Panc1 (cell line): ENCODE measurements around the gene TRDN.

Experiments used
- POLR2AphosphoS5 ChIP-seq: IDR thresholded peaks from 2 replicates; pipeline ENCODE4 v1.6.1; 2012; ENCODE audit warnings: mild to moderate bottlenecking, low read depth, low read length, moderate library complexity
- TF ChIP-seq, protein P1 (sequence below), 2 experiments: IDR thresholded peaks; 2 replicates each; pipeline ENCODE4 v1.6.1; 2011 to 2012; ENCODE audit warnings: low read depth in 2 of 2, control low read depth in 1 of 2, low read length in 1 of 2, mild to moderate bottlenecking in 1 of 2, moderate library complexity in 1 of 2; ENCODE audit not compliant: insufficient read depth in 1 of 2

DNA sequence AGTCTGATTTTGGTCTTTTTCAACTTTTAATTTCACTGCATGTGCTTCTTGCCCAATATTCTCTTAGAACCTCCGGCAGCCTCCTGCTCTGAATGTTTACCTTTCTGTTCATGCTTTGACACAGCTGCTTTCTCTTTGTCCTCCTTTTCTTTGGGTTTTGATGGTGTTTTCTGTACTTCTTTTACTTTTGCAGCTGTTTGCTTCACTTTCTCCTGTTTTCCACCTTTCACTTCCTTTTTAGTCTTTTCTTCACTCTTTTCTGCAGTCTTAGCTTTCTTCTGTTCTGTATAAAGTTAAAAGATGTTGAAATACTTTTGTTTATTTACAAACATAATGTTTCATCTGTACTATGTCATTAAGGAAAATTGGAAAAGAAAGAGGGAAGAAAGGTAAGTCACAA lies 133.1 kb downstream of the TRDN start:
- no peak for TF ChIP-seq POLR2AphosphoS5
- TF ChIP-seq, protein P1, sequence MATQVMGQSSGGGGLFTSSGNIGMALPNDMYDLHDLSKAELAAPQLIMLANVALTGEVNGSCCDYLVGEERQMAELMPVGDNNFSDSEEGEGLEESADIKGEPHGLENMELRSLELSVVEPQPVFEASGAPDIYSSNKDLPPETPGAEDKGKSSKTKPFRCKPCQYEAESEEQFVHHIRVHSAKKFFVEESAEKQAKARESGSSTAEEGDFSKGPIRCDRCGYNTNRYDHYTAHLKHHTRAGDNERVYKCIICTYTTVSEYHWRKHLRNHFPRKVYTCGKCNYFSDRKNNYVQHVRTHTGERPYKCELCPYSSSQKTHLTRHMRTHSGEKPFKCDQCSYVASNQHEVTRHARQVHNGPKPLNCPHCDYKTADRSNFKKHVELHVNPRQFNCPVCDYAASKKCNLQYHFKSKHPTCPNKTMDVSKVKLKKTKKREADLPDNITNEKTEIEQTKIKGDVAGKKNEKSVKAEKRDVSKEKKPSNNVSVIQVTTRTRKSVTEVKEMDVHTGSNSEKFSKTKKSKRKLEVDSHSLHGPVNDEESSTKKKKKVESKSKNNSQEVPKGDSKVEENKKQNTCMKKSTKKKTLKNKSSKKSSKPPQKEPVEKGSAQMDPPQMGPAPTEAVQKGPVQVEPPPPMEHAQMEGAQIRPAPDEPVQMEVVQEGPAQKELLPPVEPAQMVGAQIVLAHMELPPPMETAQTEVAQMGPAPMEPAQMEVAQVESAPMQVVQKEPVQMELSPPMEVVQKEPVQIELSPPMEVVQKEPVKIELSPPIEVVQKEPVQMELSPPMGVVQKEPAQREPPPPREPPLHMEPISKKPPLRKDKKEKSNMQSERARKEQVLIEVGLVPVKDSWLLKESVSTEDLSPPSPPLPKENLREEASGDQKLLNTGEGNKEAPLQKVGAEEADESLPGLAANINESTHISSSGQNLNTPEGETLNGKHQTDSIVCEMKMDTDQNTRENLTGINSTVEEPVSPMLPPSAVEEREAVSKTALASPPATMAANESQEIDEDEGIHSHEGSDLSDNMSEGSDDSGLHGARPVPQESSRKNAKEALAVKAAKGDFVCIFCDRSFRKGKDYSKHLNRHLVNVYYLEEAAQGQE (IDR thresholded peaks at IDR 0.05; ENCODE audit: insufficient read depth in 1 of 2, low read depth in 2 of 2, low read length in 1 of 2): no peak
